Neural progenitor cell (in vitro differentiated cells): ENCODE measurements around the gene TNNI3.
A peak's percentile ranks its signal among the peaks of the same experiment; 100 is the strongest.

Experiments used
- EZH2phosphoT487 ChIP-seq: fragments of 200-600 bp; sonication (generic); IDR thresholded peaks from 2 replicates; pipeline ENCODE4 v1.6.1; 2017; ENCODE audit warnings: antibody characterized with exemption
- TF ChIP-seq, protein P1 (sequence below): fragments of 200-600 bp; sonication (generic); IDR thresholded peaks from 2 replicates; pipeline ENCODE4 v1.5.1; 2017; ENCODE audit warnings: antibody characterized with exemption, mild to moderate bottlenecking

DNA sequence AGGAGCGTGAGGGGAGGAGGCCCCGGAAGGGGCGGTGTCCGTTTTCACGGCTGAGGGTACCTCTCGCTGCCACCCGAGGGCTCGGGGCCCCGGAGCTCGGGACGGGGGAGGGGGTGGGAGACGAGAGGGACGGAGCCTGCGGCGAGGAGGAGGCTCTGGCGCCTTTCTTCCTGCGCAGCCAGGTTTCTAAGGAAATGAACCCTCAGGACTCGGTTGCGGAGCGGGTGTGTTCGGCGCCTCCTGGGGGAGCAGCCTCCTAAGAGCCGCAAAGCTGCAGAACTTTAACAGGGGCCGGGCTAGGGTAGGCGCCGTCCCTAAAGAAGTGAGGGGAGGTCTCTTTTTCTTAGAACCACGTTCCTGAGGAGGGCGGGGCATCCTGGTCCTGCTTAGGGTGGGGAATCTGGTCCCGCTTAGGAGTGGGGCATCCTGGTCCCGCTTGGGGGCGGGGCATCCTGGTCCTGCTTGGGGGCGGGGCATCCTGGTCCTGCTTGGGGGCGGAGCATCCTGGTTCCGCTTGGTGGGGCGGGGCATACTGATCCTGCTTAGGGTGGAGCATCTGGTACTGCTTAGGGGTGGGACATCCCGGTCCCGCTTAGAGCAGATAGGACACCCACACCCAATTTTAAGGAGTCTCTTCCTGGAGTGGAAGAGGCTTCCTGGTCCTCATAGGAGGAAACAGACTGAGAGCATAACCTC is 16.3 kb upstream of the TNNI3 start:
- TF ChIP-seq, protein P1, sequence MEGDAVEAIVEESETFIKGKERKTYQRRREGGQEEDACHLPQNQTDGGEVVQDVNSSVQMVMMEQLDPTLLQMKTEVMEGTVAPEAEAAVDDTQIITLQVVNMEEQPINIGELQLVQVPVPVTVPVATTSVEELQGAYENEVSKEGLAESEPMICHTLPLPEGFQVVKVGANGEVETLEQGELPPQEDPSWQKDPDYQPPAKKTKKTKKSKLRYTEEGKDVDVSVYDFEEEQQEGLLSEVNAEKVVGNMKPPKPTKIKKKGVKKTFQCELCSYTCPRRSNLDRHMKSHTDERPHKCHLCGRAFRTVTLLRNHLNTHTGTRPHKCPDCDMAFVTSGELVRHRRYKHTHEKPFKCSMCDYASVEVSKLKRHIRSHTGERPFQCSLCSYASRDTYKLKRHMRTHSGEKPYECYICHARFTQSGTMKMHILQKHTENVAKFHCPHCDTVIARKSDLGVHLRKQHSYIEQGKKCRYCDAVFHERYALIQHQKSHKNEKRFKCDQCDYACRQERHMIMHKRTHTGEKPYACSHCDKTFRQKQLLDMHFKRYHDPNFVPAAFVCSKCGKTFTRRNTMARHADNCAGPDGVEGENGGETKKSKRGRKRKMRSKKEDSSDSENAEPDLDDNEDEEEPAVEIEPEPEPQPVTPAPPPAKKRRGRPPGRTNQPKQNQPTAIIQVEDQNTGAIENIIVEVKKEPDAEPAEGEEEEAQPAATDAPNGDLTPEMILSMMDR: peak; percentile 6
- TF ChIP-seq EZH2phosphoT487: no peak
